Body of pancreas (tissue), 4 donors: ENCODE data around the gene SC5D.

Experiments
- CTCF ChIP-seq, 7 experiments: fragments of 450-650 bp in 4 of 7; fragments of 200-600 bp in 3 of 7; sonication (generic) in 3 of 7; IDR thresholded peaks; one replicate each; pipeline ENCODE4 v1.5.1; 2016 to 2019; ENCODE audit warnings: antibody characterized with exemption in 7 of 7
- POLR2A ChIP-seq, 3 donors: fragments of 450-650 bp; IDR thresholded peaks; one replicate each; pipeline ENCODE4 v1.6.1; 2016; ENCODE audit warnings: antibody characterized with exemption in 3 of 3, mild to moderate bottlenecking in 2 of 3

- TF ChIP-seq CTCF (IDR thresholded peaks at IDR 0.05): no peak
- TF ChIP-seq POLR2A (IDR thresholded peaks at IDR 0.05): no peak
Measured at GRCh38 chr11:121282886-121283502, 9.6 kb upstream of the SC5D start.
